Measurements from ENCODE around the gene DPYSL4.

DPYSL4 gene

DNA sequence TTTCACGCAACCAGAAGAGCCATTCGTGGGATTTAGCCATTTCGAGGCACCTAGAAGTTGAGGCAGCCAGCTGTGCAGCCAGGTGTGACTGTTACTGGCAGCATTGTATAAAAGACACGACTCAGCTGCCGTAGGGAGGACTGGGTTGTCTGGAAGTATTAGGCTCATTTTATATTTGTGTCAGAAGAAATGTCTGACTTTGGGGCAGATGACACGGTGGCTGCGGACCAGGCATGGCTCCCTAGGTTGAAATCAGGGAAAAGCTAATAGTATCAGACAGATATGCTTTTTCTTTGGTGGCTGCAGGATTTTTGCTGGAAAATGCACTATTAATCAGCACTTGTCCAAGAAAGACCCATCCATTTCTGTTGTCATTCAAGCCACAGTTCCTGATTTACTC is 4.2 kb upstream of the DPYSL4 start:
- H3K9me3 ChIP-seq (ENCODE audit: insufficient read depth, low read length) = no peaks in the 10 kb centered on the region
- no peak overlapping the region for H3K9ac ChIP-seq (ENCODE audit: insufficient read length, low read depth)
- DNase-seq (ENCODE audit: low read depth, low spot score) = no peak
- H3K27me3 ChIP-seq (ENCODE audit: insufficient read depth, insufficient read length) = peaks cover 57% of the 10 kb centered on the region
- no peaks in the 10 kb centered on the region for H3K36me3 ChIP-seq (ENCODE audit: insufficient read depth, insufficient read length, low read length)
- TF ChIP-seq SUZ12 (IDR thresholded peaks at IDR 0.05; ENCODE audit: extremely low read depth, insufficient read depth, insufficient read length) = no peak
- no peak for TF ChIP-seq YY1 (IDR thresholded peaks at IDR 0.05; ENCODE audit: insufficient read depth, insufficient read length)
- TF ChIP-seq ZNF274 (IDR thresholded peaks at IDR 0.05; ENCODE audit: low read depth, low read length) = no peak
- no peak overlapping the region for H3K4me3 ChIP-seq (ENCODE audit: insufficient read length, low read depth)
- H3K4me1 ChIP-seq (ENCODE audit: insufficient read depth, insufficient read length) = peaks cover 6% of the 10 kb centered on the region

DNA sequence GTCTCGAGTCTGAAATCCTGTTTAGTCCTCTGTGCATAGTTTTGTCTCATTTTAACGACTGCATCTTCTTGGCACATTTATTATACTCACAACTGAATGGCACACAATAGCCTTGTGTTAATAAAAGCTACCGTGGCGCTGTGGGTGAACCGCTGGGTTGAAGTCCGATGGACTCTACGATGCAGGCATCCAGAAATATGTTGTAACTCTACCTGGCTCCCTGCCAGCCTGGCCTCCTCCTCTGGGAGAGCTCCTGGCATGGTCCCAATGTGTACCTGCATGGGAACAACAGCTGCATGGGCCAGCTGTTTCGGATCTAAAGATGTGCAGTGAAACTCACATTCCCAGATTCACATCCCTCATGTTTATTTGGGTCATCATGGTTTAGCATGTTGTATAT is 3.7 kb upstream of the DPYSL4 start:
- TF ChIP-seq SUZ12 (IDR thresholded peaks at IDR 0.05; ENCODE audit: extremely low read depth, insufficient read depth, insufficient read length) (no peak), ZNF274 (IDR thresholded peaks at IDR 0.05; ENCODE audit: low read depth, low read length) (no peak), YY1 (IDR thresholded peaks at IDR 0.05; ENCODE audit: insufficient read depth, insufficient read length) (no peak)
- no peaks in the 10 kb centered on the region for H3K36me3 ChIP-seq (ENCODE audit: insufficient read depth, insufficient read length, low read length)
- H3K27me3 ChIP-seq (ENCODE audit: insufficient read depth, insufficient read length) = peaks cover 58% of the 10 kb centered on the region
- H3K4me3 ChIP-seq (ENCODE audit: insufficient read length, low read depth) = no peak overlapping the region
- no peak for DNase-seq (ENCODE audit: low read depth, low spot score)
- H3K4me1 ChIP-seq (ENCODE audit: insufficient read depth, insufficient read length) = peaks cover 8% of the 10 kb centered on the region
- no peak overlapping the region for H3K9ac ChIP-seq (ENCODE audit: insufficient read length, low read depth)
- no peaks in the 10 kb centered on the region for H3K9me3 ChIP-seq (ENCODE audit: insufficient read depth, low read length)

DNA sequence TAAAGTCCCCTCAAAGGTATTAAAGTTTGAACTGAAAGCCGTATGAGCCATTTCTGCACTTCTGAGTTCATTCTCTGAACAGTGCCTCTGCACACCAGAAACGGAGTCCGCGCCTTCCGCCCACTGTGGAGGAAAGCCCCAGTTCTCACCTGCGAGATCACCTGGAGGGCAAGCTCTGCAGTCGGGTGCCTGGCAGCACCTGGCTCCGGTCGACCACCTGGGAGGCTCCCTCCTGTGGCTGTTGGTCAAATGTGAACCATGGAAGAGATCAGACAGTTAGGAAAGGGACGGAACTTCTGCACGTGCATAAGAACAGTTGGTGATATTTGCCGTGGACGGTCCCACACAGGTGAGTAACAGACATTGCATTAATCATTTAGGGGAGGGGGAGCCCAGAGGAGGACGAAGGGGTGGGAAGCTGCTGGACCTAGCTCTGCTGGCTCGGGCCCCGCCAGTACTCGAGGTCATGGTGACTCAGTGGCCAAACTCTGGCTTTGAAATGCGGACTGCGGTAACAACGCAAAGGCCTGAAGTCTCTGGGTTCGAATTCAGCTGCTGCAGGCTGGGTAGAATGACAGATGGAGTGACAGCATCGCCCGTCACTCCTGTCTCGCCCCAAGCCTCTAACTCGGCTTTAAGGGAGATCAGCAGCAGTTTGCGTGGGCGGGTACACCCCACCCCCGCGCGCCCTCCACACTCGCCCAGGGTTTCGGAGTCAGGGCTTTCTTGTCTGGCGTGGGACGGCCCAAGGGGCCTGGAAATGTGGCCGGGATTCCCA is 1.7 kb upstream of the DPYSL4 start:
- no peaks in the 10 kb centered on the region for H3K36me3 ChIP-seq (ENCODE audit: insufficient read depth, insufficient read length, low read length)
- DNase-seq (ENCODE audit: low read depth, low spot score) = no peak
- no peak overlapping the region for H3K4me3 ChIP-seq (ENCODE audit: insufficient read length, low read depth)
- no peak overlapping the region for H3K9ac ChIP-seq (ENCODE audit: insufficient read length, low read depth)
- peaks cover 12% of the 10 kb centered on the region for H3K4me1 ChIP-seq (ENCODE audit: insufficient read depth, insufficient read length)
- H3K27me3 ChIP-seq (ENCODE audit: insufficient read depth, insufficient read length) = peaks cover 78% of the 10 kb centered on the region
- TF ChIP-seq SUZ12 (IDR thresholded peaks at IDR 0.05; ENCODE audit: extremely low read depth, insufficient read depth, insufficient read length) = no peak
- H3K9me3 ChIP-seq (ENCODE audit: insufficient read depth, low read length) = no peaks in the 10 kb centered on the region

- H3K27me3 ChIP-seq (ENCODE audit: insufficient read depth, insufficient read length) = peaks cover 81% of the 10 kb centered on the region
- no peaks in the 10 kb centered on the region for H3K9me3 ChIP-seq (ENCODE audit: insufficient read depth, low read length)
- TF ChIP-seq ZNF274 (IDR thresholded peaks at IDR 0.05; ENCODE audit: low read depth, low read length) (no peak), SUZ12 (IDR thresholded peaks at IDR 0.05; ENCODE audit: extremely low read depth, insufficient read depth, insufficient read length) (peak; percentile 90), YY1 (IDR thresholded peaks at IDR 0.05; ENCODE audit: insufficient read depth, insufficient read length) (no peak)
- no peak for DNase-seq (ENCODE audit: low read depth, low spot score)
- peak overlapping the region; percentile 4 for H3K4me3 ChIP-seq (ENCODE audit: insufficient read length, low read depth)
- peaks cover 12% of the 10 kb centered on the region for H3K4me1 ChIP-seq (ENCODE audit: insufficient read depth, insufficient read length)
- no peaks in the 10 kb centered on the region for H3K36me3 ChIP-seq (ENCODE audit: insufficient read depth, insufficient read length, low read length)
- no peak overlapping the region for H3K9ac ChIP-seq (ENCODE audit: insufficient read length, low read depth)
These were observed 904 bp upstream of the DPYSL4 start for GRCh38 chr10:132185601-132186487.

DNA sequence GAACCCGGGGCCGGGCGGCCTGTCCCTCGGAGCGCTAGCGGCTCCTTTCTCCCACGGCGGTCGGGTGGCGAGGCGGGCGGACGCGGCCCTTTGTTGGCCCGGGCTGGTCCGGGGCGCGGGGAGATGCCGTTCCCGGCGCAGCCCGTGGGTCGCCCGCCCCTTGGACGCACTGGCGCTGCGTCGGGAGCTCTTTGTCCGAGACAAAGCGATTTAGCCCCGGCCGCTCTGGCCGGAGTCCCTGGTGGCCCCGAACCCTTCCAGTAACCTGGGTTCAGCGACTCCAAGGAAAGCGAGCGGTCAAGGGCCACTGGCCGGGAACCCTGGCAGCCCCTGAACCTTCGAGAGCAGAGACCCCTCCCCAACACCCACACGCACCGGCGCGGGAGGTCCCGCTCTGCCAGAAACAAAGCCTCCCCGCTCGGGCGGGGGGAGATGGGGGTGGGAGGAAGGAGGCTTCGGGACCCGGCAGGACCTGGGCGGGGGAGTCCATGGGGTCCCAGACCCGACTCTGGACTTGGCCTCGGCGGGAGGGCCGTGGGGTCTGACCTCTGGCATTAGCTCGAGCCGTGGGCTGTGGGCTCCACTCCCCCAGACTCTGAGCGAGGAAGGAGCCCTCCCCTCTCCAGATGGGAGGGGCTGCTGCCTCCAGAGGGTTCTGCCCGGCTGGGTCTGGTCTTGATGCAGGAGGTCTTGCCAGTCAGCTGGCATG is 836 bp downstream of the DPYSL4 start:
- TF ChIP-seq SUZ12 (IDR thresholded peaks at IDR 0.05; ENCODE audit: extremely low read depth, insufficient read depth, insufficient read length) = no peak
- no peak for TF ChIP-seq ZNF274 (IDR thresholded peaks at IDR 0.05; ENCODE audit: low read depth, low read length)
- TF ChIP-seq YY1 (IDR thresholded peaks at IDR 0.05; ENCODE audit: insufficient read depth, insufficient read length) = no peak
- peak overlapping the region; percentile 50 for H3K9ac ChIP-seq (ENCODE audit: insufficient read length, low read depth)
- H3K27me3 ChIP-seq (ENCODE audit: insufficient read depth, insufficient read length) = peaks cover 75% of the 10 kb centered on the region
- DNase-seq (ENCODE audit: low read depth, low spot score) = no peak
- no peaks in the 10 kb centered on the region for H3K9me3 ChIP-seq (ENCODE audit: insufficient read depth, low read length)
- H3K4me3 ChIP-seq (ENCODE audit: insufficient read length, low read depth) = peak overlapping the region; percentile 42
- no peaks in the 10 kb centered on the region for H3K36me3 ChIP-seq (ENCODE audit: insufficient read depth, insufficient read length, low read length)
- H3K4me1 ChIP-seq (ENCODE audit: insufficient read depth, insufficient read length) = peaks cover 12% of the 10 kb centered on the region

GRCh38 chr10:132188331-132188730 is 1.6 kb downstream of the DPYSL4 start:
- TF ChIP-seq YY1 (IDR thresholded peaks at IDR 0.05; ENCODE audit: insufficient read depth, insufficient read length) (no peak), SUZ12 (IDR thresholded peaks at IDR 0.05; ENCODE audit: extremely low read depth, insufficient read depth, insufficient read length) (no peak), ZNF274 (IDR thresholded peaks at IDR 0.05; ENCODE audit: low read depth, low read length) (no peak)
- Histone ChIP-seq H3K4me3 (ENCODE audit: insufficient read length, low read depth) (no peak overlapping the region), H3K9ac (ENCODE audit: insufficient read length, low read depth) (no peak overlapping the region), H3K27me3 (ENCODE audit: insufficient read depth, insufficient read length) (peaks cover 67% of the 10 kb centered on the region), H3K4me1 (ENCODE audit: insufficient read depth, insufficient read length) (peaks cover 12% of the 10 kb centered on the region), H3K36me3 (ENCODE audit: insufficient read depth, insufficient read length, low read length) (no peaks in the 10 kb centered on the region), H3K9me3 (ENCODE audit: insufficient read depth, low read length) (no peaks in the 10 kb centered on the region)
- DNase-seq (ENCODE audit: low read depth, low spot score) = no peak
